K562 (cell line): ENCODE data around the gene BCL2L13. TPM values are rescaled to one million over a fixed set of nuclear protein-coding genes. Genes with fewer than 3 reads are reported as not detected.
A peak's percentile ranks its signal among the peaks of the same experiment; 100 is the strongest.

Experiments used
- ATAC-seq: fragments of 200-7000 bp; cut with Tn5 transposase; 3 replicates; pipeline ENCODE4 v1.9.1; 2020; ENCODE audit warnings: moderate library complexity
- BruUV-seq: library from RNA; stranded (reverse); fragments of 400-500 nt; replicated peaks from 2 replicates; lab custom pipeline; 2021; lab: Mats Ljungman, UMichigan
- CTCF ChIA-PET: fragments of 300-600 bp; formaldehyde crosslinking; extraction: SDS; loops from one replicate; lab custom pipeline; 2021; ENCODE audit warnings: low intra/inter-chr PET ratio; lab: Yijun Ruan, JAX
- POLR2A ChIA-PET: fragments of 300-600, 350-650 bp; sonication (Branson Sonifier 250); formaldehyde crosslinking; extraction: SDS; loops from one replicate; lab custom pipeline; 2021; ENCODE audit warnings: antibody characterized with exemption, inconsistent platforms; lab: Yijun Ruan, JAX
- DNase-seq, 4 experiments: peaks; one replicate each; pipeline versions ENCODE4 v3.0.0 to v3.0.0-alpha.2; 2011 to 2018; ENCODE audit warnings: low spot score in 3 of 4, mixed read lengths in 3 of 4; ENCODE audit errors: extremely low read depth in 1 of 4
- FAIRE-seq: peaks from 2 replicates; lab custom pipeline; 2011; peaks lifted over from hg19 to GRCh38; lab: Jason Lieb, UNC
- H2AFZ ChIP-seq: 2 replicates; pipeline ENCODE4 v1.6.0; 2011; ENCODE audit warnings: low read depth, low read length, control low read depth, inconsistent platforms
- H3K27ac ChIP-seq: fragments of 200-600 bp; 3 replicates; pipeline ENCODE4 v1.8.0; 2011; ENCODE audit warnings: low read depth, mild to moderate bottlenecking, control low read depth, inconsistent platforms, low read length, moderate library complexity, mixed read lengths; ENCODE audit errors: extremely low read depth
- H3K27me3 ChIP-seq, 2 experiments: fragments of 300-600 bp in 1 of 2; 2 replicates in 1 of 2; 3 replicates in 1 of 2; pipeline versions ENCODE4 v1.6.0 to v1.8.0; 2011; ENCODE audit warnings: inconsistent platforms in 2 of 2, low read length in 2 of 2, mild to moderate bottlenecking in 1 of 2, mixed read lengths in 1 of 2, moderate library complexity in 1 of 2; ENCODE audit not compliant: control insufficient read depth in 2 of 2, insufficient read depth in 2 of 2
- H3K36me3 ChIP-seq: fragments of 300-600 bp; 3 replicates; pipeline ENCODE4 v1.8.0; 2011; ENCODE audit warnings: mild to moderate bottlenecking, low read length, inconsistent platforms; ENCODE audit not compliant: control insufficient read depth, insufficient read depth
- H3K4me1 ChIP-seq, 2 experiments: fragments of 200-600 bp in 1 of 2; replicated peaks in 1 of 2; 2 replicates in 1 of 2; 3 replicates in 1 of 2; pipeline versions ENCODE4 v1.5.1 to v1.8.0; 2011; ENCODE audit warnings: inconsistent platforms in 2 of 2, low read length in 2 of 2, mild to moderate bottlenecking in 1 of 2, mixed read lengths in 1 of 2, moderate library complexity in 1 of 2; ENCODE audit not compliant: control insufficient read depth in 2 of 2, insufficient read depth in 2 of 2
- H3K4me2 ChIP-seq: 2 replicates; pipeline ENCODE4 v1.6.1; 2011; ENCODE audit warnings: low read length, control low read depth, inconsistent platforms, mixed read lengths; ENCODE audit not compliant: insufficient read depth
- H3K4me3 ChIP-seq: fragments of 200-600 bp; sonication (generic), shearing (Covaris generic); 2 replicates; pipeline ENCODE4 v1.5.1; 2016; ENCODE audit warnings: control low read depth, inconsistent platforms
- H3K79me2 ChIP-seq: fragments of 200-600 bp; 3 replicates; pipeline ENCODE4 v1.8.0; 2011; ENCODE audit warnings: low read length, inconsistent platforms; ENCODE audit not compliant: control insufficient read depth, insufficient read depth
- H3K9ac ChIP-seq, 2 experiments: 2 replicates each; pipeline versions ENCODE4 v1.6.0 to v1.6.1; 2011; ENCODE audit warnings: low read depth in 2 of 2, low read length in 2 of 2, control low read depth in 1 of 2, inconsistent platforms in 1 of 2, mild to moderate bottlenecking in 1 of 2, mixed read lengths in 1 of 2; ENCODE audit not compliant: insufficient read depth in 1 of 2
- H3K9me1 ChIP-seq: one replicate; pipeline ENCODE4 v1.6.0; 2011; ENCODE audit warnings: inconsistent platforms, mild to moderate bottlenecking, low read length, moderate library complexity; ENCODE audit not compliant: control insufficient read depth, insufficient read depth
- H3K9me3 ChIP-seq: replicated peaks from 2 replicates; pipeline ENCODE4 v1.5.1; 2011; ENCODE audit warnings: low read depth, low read length, inconsistent platforms; ENCODE audit not compliant: control insufficient read depth, insufficient read depth
- H4K20me1 ChIP-seq: replicated peaks from 2 replicates; pipeline ENCODE4 v1.6.1; 2011; ENCODE audit warnings: low read length, inconsistent platforms, mixed read lengths; ENCODE audit not compliant: control insufficient read depth, insufficient read depth
- CC2D1A ChIP-seq: fragments of 450-650 bp; IDR thresholded peaks from 2 replicates; pipeline ENCODE4 v1.6.1; 2017; ENCODE audit warnings: mild to moderate bottlenecking
- CEBPB ChIP-seq: fragments of 450-650 bp; IDR thresholded peaks from 2 replicates; pipeline ENCODE4 v1.6.1; 2016; ENCODE audit warnings: missing genetic modification characterization, missing compliant biosample characterization
- KAT2B ChIP-seq: IDR thresholded peaks from one replicate; pipeline ENCODE4 v1.6.1; 2012; ENCODE audit warnings: low read depth, mild to moderate bottlenecking, control low read depth, inconsistent platforms, low read length, moderate library complexity
- KLF16 ChIP-seq: IDR thresholded peaks from 2 replicates; pipeline ENCODE4 v1.6.1; 2016; ENCODE audit warnings: antibody characterized with exemption
- MCM7 ChIP-seq, 2 experiments: fragments of 450-650 bp; IDR thresholded peaks; 2 replicates each; pipeline ENCODE4 v1.6.1; 2016 to 2018
- NCOA6 ChIP-seq: fragments of 450-650 bp; IDR thresholded peaks from 2 replicates; pipeline ENCODE4 v1.6.1; 2017; ENCODE audit warnings: mild to moderate bottlenecking
- PCBP1 ChIP-seq: fragments of 200-400 bp; formaldehyde crosslinking; IDR thresholded peaks from 2 replicates; pipeline ENCODE4 v1.6.1; 2018; ENCODE audit warnings: mild to moderate bottlenecking, low read depth, low read length; ENCODE audit not compliant: poor library complexity, severe bottlenecking
- POLR2A ChIP-seq: fragments of 450-650 bp; conservative IDR thresholded peaks from 2 replicates; pipeline ENCODE4 v1.6.1; 2016
- POU5F1 ChIP-seq: fragments of 150-350 bp; IDR thresholded peaks from 2 replicates; pipeline ENCODE4 v1.6.1; 2014; ENCODE audit warnings: borderline replicate concordance, low read length, low read depth, mild to moderate bottlenecking; ENCODE audit not compliant: partially characterized antibody
- RBM17 ChIP-seq: fragments of 200-400 bp; formaldehyde crosslinking; IDR thresholded peaks from 2 replicates; pipeline ENCODE4 v1.6.1; 2017; ENCODE audit warnings: low read depth, mild to moderate bottlenecking, low read length, borderline replicate concordance
- SETDB1 ChIP-seq: IDR thresholded peaks from one replicate; pipeline ENCODE4 v1.6.1; 2012; ENCODE audit warnings: low read length, control low read depth, inconsistent platforms
- SIN3A ChIP-seq, 2 experiments: fragments of 150-350 bp in 1 of 2; IDR thresholded peaks; 2 replicates each; pipeline ENCODE4 v1.6.1; 2011 to 2016; ENCODE audit warnings: borderline replicate concordance in 2 of 2, low read depth in 2 of 2, low read length in 2 of 2, mild to moderate bottlenecking in 2 of 2, moderate library complexity in 2 of 2; ENCODE audit not compliant: control insufficient read depth in 1 of 2
- TAL1 ChIP-seq: fragments of 450-650 bp; IDR thresholded peaks from 2 replicates; pipeline ENCODE4 v1.6.1; 2016; ENCODE audit warnings: mild to moderate bottlenecking
- XRCC4 ChIP-seq: IDR thresholded peaks from one replicate; pipeline ENCODE4 v1.6.1; 2011; ENCODE audit not compliant: insufficient read depth, insufficient read length; ENCODE audit errors: extremely low read depth
- ZFP36 ChIP-seq: fragments of 150-350 bp; IDR thresholded peaks from 2 replicates; pipeline ENCODE4 v1.6.1; 2018; ENCODE audit warnings: low read length, low read depth; ENCODE audit not compliant: partially characterized antibody
- WGBS: fragments of 100-300 bp; shearing (Covaris generic); methylation state at CpG from one replicate; pipeline ENCODE4 v1.1.6; 2016; ENCODE audit warnings: low coverage, mixed read lengths; ENCODE audit not compliant: insufficient coverage; ENCODE audit errors: missing lambda C conversion rate; 5-methylcytosine and 5-hydroxymethylcytosine counted together
- in situ Hi-C: fragments of 300-500 bp; cut with MboI; formaldehyde crosslinking; loops from 4 replicates; pipeline ENCODE4 v1.15.0; 2018; ENCODE audit warnings: inconsistent platforms, mixed read lengths
- intact Hi-C: fragments of 100-400 bp; cut with micrococcal nuclease; formaldehyde crosslinking; loops from 2 replicates; pipeline ENCODE4 v1.14.2; 2022
- polyA plus RNA-seq, 8 experiments: library from polyadenylated mRNA; depleted of rRNA in 4 of 8; stranded (reverse) in 5 of 8; unstranded in 3 of 8; fragments of >200 nt; fragmentation: Nextera tagmentation in 2 of 8; fragmentation: Illumina TruSeq in 1 of 8; extraction: Ambion mirVana in 2 of 8; extraction: Trizol in 1 of 8; gene quantifications; 2 replicates each; pipeline versions ENCODE4 v1.2.1 to v1.2.3, GENCODE V29; 2011 to 2014; ENCODE audit warnings: inconsistent platforms in 1 of 8, missing spikeins in 1 of 8
- total RNA-seq, 7 experiments: library from RNA; depleted of rRNA in 6 of 7; stranded (reverse); fragments of >200 nt in 6 of 7; fragmentation: Illumina TruSeq in 2 of 7; extraction: Trizol in 2 of 7; gene quantifications; 2 replicates each; pipeline versions ENCODE4 v1.2.1 to v1.2.3, GENCODE V29; 2011 to 2021; ENCODE audit warnings: low replicate concordance in 1 of 7
- TF ChIP-seq, protein P1 (sequence below): fragments of 200-800 bp; sonication (Bioruptor generic); IDR thresholded peaks from 2 replicates; pipeline ENCODE4 v1.6.1; 2017; ENCODE audit warnings: missing genetic modification characterization, missing compliant biosample characterization
- TF ChIP-seq, protein P2 (sequence below): fragments of 250-450 bp; sonication (Bioruptor Pico); IDR thresholded peaks from 2 replicates; pipeline ENCODE4 v1.5.0; 2020; ENCODE audit warnings: mild to moderate bottlenecking
- TF ChIP-seq, protein P3 (sequence below): fragments of 250-450 bp; sonication (Bioruptor Pico); IDR thresholded peaks from 2 replicates; pipeline ENCODE4 v1.8.0; 2022; ENCODE audit warnings: moderate library complexity, mild to moderate bottlenecking, inconsistent platforms
- TF ChIP-seq, protein P4 (sequence below): fragments of 250-450 bp; sonication (Bioruptor Pico); IDR thresholded peaks from 2 replicates; pipeline ENCODE4 v1.8.0; 2022; ENCODE audit warnings: inconsistent platforms, mild to moderate bottlenecking, moderate library complexity, borderline replicate concordance

Gene BCL2L13
- total and polyA plus RNA-seq, 9 of the 15 experiments (the other 6 are each of a cell fraction or from before 2014, with no cell fraction given), result 41.5 to 63.4 (median 56.5) TPM

DNA sequence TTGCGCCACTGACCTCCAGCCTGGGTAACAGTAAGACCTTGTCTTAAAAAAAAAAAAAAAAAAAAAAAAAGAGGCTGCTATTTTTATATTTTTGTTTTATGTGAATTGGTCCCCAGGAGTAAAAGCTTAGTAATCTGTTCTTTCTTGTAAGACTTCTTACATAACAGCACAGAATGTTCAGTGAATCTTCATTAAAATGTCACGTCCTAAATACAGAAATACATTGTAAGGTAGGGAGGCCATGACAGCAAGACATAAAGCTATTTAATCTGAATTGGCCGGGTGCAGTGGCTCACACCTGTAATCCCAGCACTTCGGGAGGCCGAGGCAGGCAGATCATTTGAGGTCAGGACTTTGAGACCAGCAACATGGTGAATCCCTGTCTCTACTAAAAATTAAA, 71.5 kb downstream of the BCL2L13 start (continued):
- TF ChIP-seq CEBPB (tag) (no peak), KAT2B (no peak), ZFP36 (no peak), SIN3A (IDR thresholded peaks at IDR 0.05; ENCODE audit: borderline replicate concordance in 2 of 2, control insufficient read depth in 1 of 2, low read depth in 2 of 2, low read length in 2 of 2) (no peak), CC2D1A (no peak), PCBP1 (no peak), SETDB1 (no peak)
- TF ChIP-seq, protein P1, sequence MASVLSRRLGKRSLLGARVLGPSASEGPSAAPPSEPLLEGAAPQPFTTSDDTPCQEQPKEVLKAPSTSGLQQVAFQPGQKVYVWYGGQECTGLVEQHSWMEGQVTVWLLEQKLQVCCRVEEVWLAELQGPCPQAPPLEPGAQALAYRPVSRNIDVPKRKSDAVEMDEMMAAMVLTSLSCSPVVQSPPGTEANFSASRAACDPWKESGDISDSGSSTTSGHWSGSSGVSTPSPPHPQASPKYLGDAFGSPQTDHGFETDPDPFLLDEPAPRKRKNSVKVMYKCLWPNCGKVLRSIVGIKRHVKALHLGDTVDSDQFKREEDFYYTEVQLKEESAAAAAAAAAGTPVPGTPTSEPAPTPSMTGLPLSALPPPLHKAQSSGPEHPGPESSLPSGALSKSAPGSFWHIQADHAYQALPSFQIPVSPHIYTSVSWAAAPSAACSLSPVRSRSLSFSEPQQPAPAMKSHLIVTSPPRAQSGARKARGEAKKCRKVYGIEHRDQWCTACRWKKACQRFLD (CRISPR knock-in tag), result no peak
- TF ChIP-seq, protein P2, sequence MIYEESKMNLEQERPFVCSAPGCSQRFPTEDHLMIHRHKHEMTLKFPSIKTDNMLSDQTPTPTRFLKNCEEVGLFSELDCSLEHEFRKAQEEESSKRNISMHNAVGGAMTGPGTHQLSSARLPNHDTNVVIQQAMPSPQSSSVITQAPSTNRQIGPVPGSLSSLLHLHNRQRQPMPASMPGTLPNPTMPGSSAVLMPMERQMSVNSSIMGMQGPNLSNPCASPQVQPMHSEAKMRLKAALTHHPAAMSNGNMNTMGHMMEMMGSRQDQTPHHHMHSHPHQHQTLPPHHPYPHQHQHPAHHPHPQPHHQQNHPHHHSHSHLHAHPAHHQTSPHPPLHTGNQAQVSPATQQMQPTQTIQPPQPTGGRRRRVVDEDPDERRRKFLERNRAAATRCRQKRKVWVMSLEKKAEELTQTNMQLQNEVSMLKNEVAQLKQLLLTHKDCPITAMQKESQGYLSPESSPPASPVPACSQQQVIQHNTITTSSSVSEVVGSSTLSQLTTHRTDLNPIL, result no peak

DNA sequence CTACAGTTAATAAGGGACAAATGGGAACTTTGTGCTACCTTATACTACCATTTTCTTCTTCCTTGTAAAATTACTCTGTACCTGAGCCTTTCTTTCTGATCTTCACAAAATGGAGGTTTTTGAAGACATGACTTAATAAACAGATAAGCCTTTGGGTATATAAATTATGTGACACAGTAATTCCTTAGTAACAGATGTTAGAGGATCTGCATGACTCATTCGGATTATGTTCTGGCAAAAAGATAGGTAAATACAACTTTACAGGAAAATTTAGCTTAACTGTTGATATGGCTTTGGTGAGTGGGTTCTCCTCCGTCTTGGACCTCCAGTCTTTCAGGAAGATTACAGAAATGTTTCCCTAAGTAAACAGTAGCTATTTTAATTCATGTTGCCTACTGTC, 73.9 kb downstream of the BCL2L13 start:
- H3K27ac ChIP-seq, result no peak overlapping the region
- H3K9me1 ChIP-seq, result no peaks in the 10 kb centered on the region
- no peak overlapping the region for H3K4me3 ChIP-seq
- H2AFZ ChIP-seq, result no peak overlapping the region
- peak in 1 of 4 experiments; percentile 37 for DNase-seq
- H3K27me3 ChIP-seq, result no peaks in the 10 kb centered on the region
- ChIA-PET POLR2A (no interaction called here), CTCF (no interaction called here)
- 35% methylated on average over 2 of the region's 2 CpGs for WGBS
- in situ Hi-C loops, result no loop called here
- intact Hi-C loops, result no loop called here
- no peaks in the 10 kb centered on the region for H3K9me3 ChIP-seq
- no peaks in the 10 kb centered on the region for H3K4me1 ChIP-seq
- no TSS peak for BruUV-seq
- H3K36me3 ChIP-seq, result peaks cover 15% of the 10 kb centered on the region; the same call in 2 of the 3 replicates
- H4K20me1 ChIP-seq, result no peaks in the 10 kb centered on the region
- no peaks in the 10 kb centered on the region for H3K79me2 ChIP-seq
- FAIRE-seq, result no peak
- no peak for ATAC-seq
- no peak overlapping the region for H3K9ac ChIP-seq
- no peak overlapping the region for H3K4me2 ChIP-seq
- TF ChIP-seq KLF16, result no peak
- TF ChIP-seq XRCC4, result no peak
- TF ChIP-seq, protein P3, sequence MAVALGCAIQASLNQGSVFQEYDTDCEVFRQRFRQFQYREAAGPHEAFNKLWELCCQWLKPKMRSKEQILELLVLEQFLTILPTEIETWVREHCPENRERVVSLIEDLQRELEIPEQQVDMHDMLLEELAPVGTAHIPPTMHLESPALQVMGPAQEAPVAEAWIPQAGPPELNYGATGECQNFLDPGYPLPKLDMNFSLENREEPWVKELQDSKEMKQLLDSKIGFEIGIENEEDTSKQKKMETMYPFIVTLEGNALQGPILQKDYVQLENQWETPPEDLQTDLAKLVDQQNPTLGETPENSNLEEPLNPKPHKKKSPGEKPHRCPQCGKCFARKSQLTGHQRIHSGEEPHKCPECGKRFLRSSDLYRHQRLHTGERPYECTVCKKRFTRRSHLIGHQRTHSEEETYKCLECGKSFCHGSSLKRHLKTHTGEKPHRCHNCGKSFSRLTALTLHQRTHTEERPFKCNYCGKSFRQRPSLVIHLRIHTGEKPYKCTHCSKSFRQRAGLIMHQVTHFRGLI, result no peak
- TF ChIP-seq MCM7 (IDR thresholded peaks at IDR 0.05), result no peak
- no peak for TF ChIP-seq POLR2A
- TF ChIP-seq POU5F1, result no peak
- TF ChIP-seq, protein P4, sequence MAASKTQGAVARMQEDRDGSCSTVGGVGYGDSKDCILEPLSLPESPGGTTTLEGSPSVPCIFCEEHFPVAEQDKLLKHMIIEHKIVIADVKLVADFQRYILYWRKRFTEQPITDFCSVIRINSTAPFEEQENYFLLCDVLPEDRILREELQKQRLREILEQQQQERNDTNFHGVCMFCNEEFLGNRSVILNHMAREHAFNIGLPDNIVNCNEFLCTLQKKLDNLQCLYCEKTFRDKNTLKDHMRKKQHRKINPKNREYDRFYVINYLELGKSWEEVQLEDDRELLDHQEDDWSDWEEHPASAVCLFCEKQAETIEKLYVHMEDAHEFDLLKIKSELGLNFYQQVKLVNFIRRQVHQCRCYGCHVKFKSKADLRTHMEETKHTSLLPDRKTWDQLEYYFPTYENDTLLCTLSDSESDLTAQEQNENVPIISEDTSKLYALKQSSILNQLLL (CRISPR knock-in tag), result no peak
- no peak for TF ChIP-seq RBM17
- TF ChIP-seq NCOA6, result no peak
- TF ChIP-seq TAL1, result no peak
